GM18870 (cell line): ENCODE data around the gene LENEP.

Experiments used
- ATAC-seq: cut with Tn5 transposase; IDR thresholded peaks from one replicate; pipeline ENCODE4 v1.9.1; 2021; ENCODE audit warnings: moderate library complexity; ENCODE audit not compliant: unreplicated experiment

The LENEP gene

GRCh38 chr1:155043301-155043702 lies 49.9 kb downstream of the LENEP start:
- no peak for ATAC-seq

- no peak for ATAC-seq
Measured at GRCh38 chr1:155043793-155044192, 50.4 kb downstream of the LENEP start.
